ENCODE measurements around the gene DGKG. TPM values are rescaled to one million over a fixed set of nuclear protein-coding genes. Genes with fewer than 3 reads are reported as not detected.

The DGKG gene
- total RNA-seq, 4 donors from 2014 or later = 0.70 to 13.2 (median 5.9) TPM

- Histone ChIP-seq H3K4me3 (no peak overlapping the region), H3K36me3 (no peaks in the 10 kb centered on the region), H3K27ac (no peak overlapping the region), H3K9me3 (no peaks in the 10 kb centered on the region), H3K27me3 (no peaks in the 10 kb centered on the region), H3K4me1 (no peaks in the 10 kb centered on the region)
- TF ChIP-seq POLR2A (IDR thresholded peaks at IDR 0.05) = no peak
- no peak for TF ChIP-seq CTCF (IDR thresholded peaks at IDR 0.05)
- no peak for DNase-seq
Measured at GRCh38 chr3:186132487-186132886, 229.5 kb downstream of the DGKG start.

GRCh38 chr3:186129206-186129605 lies 232.8 kb downstream of the DGKG start:
- TF ChIP-seq POLR2A (IDR thresholded peaks at IDR 0.05) (no peak), CTCF (IDR thresholded peaks at IDR 0.05) (no peak)
- no peaks in the 10 kb centered on the region for H3K36me3 ChIP-seq

GRCh38 chr3:186128158-186128557 lies 233.9 kb downstream of the DGKG start:
- Histone ChIP-seq H3K27ac (no peak overlapping the region), H3K9me3 (no peaks in the 10 kb centered on the region), H3K27me3 (no peaks in the 10 kb centered on the region), H3K4me1 (no peaks in the 10 kb centered on the region), H3K36me3 (no peaks in the 10 kb centered on the region), H3K4me3 (no peak overlapping the region)
- no peak for TF ChIP-seq POLR2A (IDR thresholded peaks at IDR 0.05)
- no peak for TF ChIP-seq CTCF (IDR thresholded peaks at IDR 0.05)
- no peak for DNase-seq

More at GRCh38 chr3:186129206-186129605, 232.8 kb downstream of the DGKG start:
- no peaks in the 10 kb centered on the region for H3K27me3 ChIP-seq
- no peak overlapping the region for H3K4me3 ChIP-seq
- H3K27ac ChIP-seq = no peak overlapping the region
- H3K4me1 ChIP-seq = no peaks in the 10 kb centered on the region
- H3K9me3 ChIP-seq = no peaks in the 10 kb centered on the region
- DNase-seq = no peak

- H3K4me3 ChIP-seq = no peak overlapping the region
- H3K36me3 ChIP-seq = no peaks in the 10 kb centered on the region
- H3K27me3 ChIP-seq = no peaks in the 10 kb centered on the region
- no peak overlapping the region for H3K27ac ChIP-seq
- TF ChIP-seq POLR2A (IDR thresholded peaks at IDR 0.05) = no peak
- TF ChIP-seq CTCF (IDR thresholded peaks at IDR 0.05) = no peak
- H3K9me3 ChIP-seq = no peaks in the 10 kb centered on the region
- no peak for DNase-seq
- H3K4me1 ChIP-seq = no peaks in the 10 kb centered on the region
Measured at GRCh38 chr3:186127463-186127862, 234.6 kb downstream of the DGKG start.

GRCh38 chr3:186125118-186125517 lies 236.9 kb downstream of the DGKG start:
- DNase-seq = no peak
- no peaks in the 10 kb centered on the region for H3K27me3 ChIP-seq
- H3K9me3 ChIP-seq = no peaks in the 10 kb centered on the region
- no peaks in the 10 kb centered on the region for H3K36me3 ChIP-seq
- TF ChIP-seq CTCF (IDR thresholded peaks at IDR 0.05) (no peak), POLR2A (IDR thresholded peaks at IDR 0.05) (no peak)
- no peak overlapping the region for H3K27ac ChIP-seq
- no peak overlapping the region for H3K4me3 ChIP-seq
- H3K4me1 ChIP-seq = no peaks in the 10 kb centered on the region

- no peaks in the 10 kb centered on the region for H3K4me1 ChIP-seq
- H3K27ac ChIP-seq = no peak overlapping the region
- no peak overlapping the region for H3K4me3 ChIP-seq
- no peak for DNase-seq
- no peaks in the 10 kb centered on the region for H3K36me3 ChIP-seq
- no peaks in the 10 kb centered on the region for H3K27me3 ChIP-seq
- H3K9me3 ChIP-seq = no peaks in the 10 kb centered on the region
- TF ChIP-seq CTCF (IDR thresholded peaks at IDR 0.05) (no peak), POLR2A (IDR thresholded peaks at IDR 0.05) (no peak)
Measured at GRCh38 chr3:186124592-186124991, 237.4 kb downstream of the DGKG start.

Data from Peyer's patch (tissue), 4 donors.